Loucy (cell line): ENCODE measurements around the gene LBP.

Experiments
- H2AFZ ChIP-seq: fragments of 200-600 bp; sonication (generic); 2 replicates; pipeline ENCODE4 v1.6.0; 2016; ENCODE audit warnings: antibody characterized with exemption, mild to moderate bottlenecking, low read length, moderate library complexity
- H3F3A ChIP-seq: fragments of 200-600 bp; 2 replicates; pipeline ENCODE4 v1.6.0; 2016; ENCODE audit warnings: antibody characterized with exemption, low read depth, mild to moderate bottlenecking
- H3K27me3 ChIP-seq: fragments of 200-600 bp; sonication (generic); 2 replicates; pipeline ENCODE4 v1.6.1; 2014; ENCODE audit warnings: low read length, mild to moderate bottlenecking; ENCODE audit not compliant: insufficient read depth, poor library complexity, severe bottlenecking
- H3K36me3 ChIP-seq: fragments of 200-600 bp; sonication (generic); 2 replicates; pipeline ENCODE4 v1.6.1; 2016; ENCODE audit warnings: low read length; ENCODE audit not compliant: insufficient read depth
- H3K4me1 ChIP-seq: fragments of 200-600 bp; sonication (generic); 2 replicates; pipeline ENCODE4 v1.5.1; 2014; ENCODE audit warnings: low read length, mild to moderate bottlenecking; ENCODE audit not compliant: insufficient read depth, poor library complexity, severe bottlenecking
- H3K4me2 ChIP-seq: fragments of 200-600 bp; sonication (generic); 2 replicates; pipeline ENCODE4 v1.6.0; 2014; ENCODE audit warnings: antibody characterized with exemption, low read length, low read depth, mild to moderate bottlenecking; ENCODE audit not compliant: poor library complexity, severe bottlenecking
- H3K4me3 ChIP-seq: fragments of 200-600 bp; sonication (generic); 2 replicates; pipeline ENCODE4 v1.5.1; 2014; ENCODE audit warnings: low read length, mild to moderate bottlenecking, mixed read lengths; ENCODE audit not compliant: poor library complexity, severe bottlenecking
- H3K79me2 ChIP-seq: fragments of 200-600 bp; sonication (generic); 2 replicates; pipeline ENCODE4 v1.6.1; 2014; ENCODE audit warnings: low read length; ENCODE audit not compliant: insufficient read depth
- H3K9ac ChIP-seq: fragments of 200-600 bp; sonication (generic); 2 replicates; pipeline ENCODE4 v1.6.0; 2014; ENCODE audit warnings: mild to moderate bottlenecking, low read depth, low read length, moderate library complexity; ENCODE audit not compliant: poor library complexity, severe bottlenecking
- H3K9me2 ChIP-seq: fragments of 200-600 bp; sonication (generic); replicated peaks from 2 replicates; pipeline ENCODE4 v1.6.1; 2016; ENCODE audit warnings: low read depth, low read length, mixed read lengths
- H3K9me3 ChIP-seq: fragments of 200-600 bp; sonication (generic); 2 replicates; pipeline ENCODE4 v1.6.1; 2014; ENCODE audit warnings: mild to moderate bottlenecking, antibody characterized with exemption, low read length, low read depth; ENCODE audit not compliant: insufficient read depth
- H4K20me1 ChIP-seq: fragments of 200-600 bp; sonication (generic); 2 replicates; pipeline ENCODE4 v1.6.0; 2014; ENCODE audit warnings: antibody characterized with exemption, low read length, mild to moderate bottlenecking; ENCODE audit not compliant: insufficient read depth, poor library complexity, severe bottlenecking
- CTCF ChIP-seq: fragments of 200-600 bp; sonication (generic); conservative IDR thresholded peaks from 2 replicates; pipeline ENCODE4 v1.5.1; 2014; ENCODE audit warnings: mild to moderate bottlenecking, antibody characterized with exemption, low read length
- EZH2phosphoT487 ChIP-seq: fragments of 200-600 bp; IDR thresholded peaks from 2 replicates; pipeline ENCODE4 v1.6.1; 2018; ENCODE audit warnings: antibody characterized with exemption, mild to moderate bottlenecking, moderate library complexity, borderline replicate concordance

The LBP gene

GRCh38 chr20:38404016-38404415, 57.7 kb downstream of the LBP start:
- Histone ChIP-seq H3K9ac (no peak overlapping the region), H3K4me3 (no peak overlapping the region), H3K36me3 (no peaks in the 10 kb centered on the region), H3K79me2 (no peaks in the 10 kb centered on the region), H2AFZ (no peak overlapping the region), H4K20me1 (no peaks in the 10 kb centered on the region), H3K4me1 (no peaks in the 10 kb centered on the region), H3K27me3 (no peaks in the 10 kb centered on the region), H3K9me3 (no peaks in the 10 kb centered on the region), H3K4me2 (no peak overlapping the region), H3K9me2 (no peaks in the 10 kb centered on the region), H3F3A (no peaks in the 10 kb centered on the region)
- TF ChIP-seq CTCF (no peak), EZH2phosphoT487 (no peak)

GRCh38 chr20:38405132-38405531, 58.9 kb downstream of the LBP start:
- H3K4me2 ChIP-seq, result no peak overlapping the region
- no peak overlapping the region for H2AFZ ChIP-seq
- H3K9me3 ChIP-seq, result no peaks in the 10 kb centered on the region
- no peaks in the 10 kb centered on the region for H4K20me1 ChIP-seq
- H3K79me2 ChIP-seq, result no peaks in the 10 kb centered on the region
- no peaks in the 10 kb centered on the region for H3F3A ChIP-seq
- no peak for TF ChIP-seq EZH2phosphoT487
- no peak for TF ChIP-seq CTCF
- H3K9ac ChIP-seq, result no peak overlapping the region
- H3K27me3 ChIP-seq, result no peaks in the 10 kb centered on the region
- H3K36me3 ChIP-seq, result no peaks in the 10 kb centered on the region
- no peak overlapping the region for H3K4me3 ChIP-seq
- H3K4me1 ChIP-seq, result no peaks in the 10 kb centered on the region
- H3K9me2 ChIP-seq, result no peaks in the 10 kb centered on the region

GRCh38 chr20:38406476-38406875, 60.2 kb downstream of the LBP start:
- TF ChIP-seq EZH2phosphoT487 (no peak), CTCF (no peak)
- Histone ChIP-seq H3F3A (no peaks in the 10 kb centered on the region), H3K4me3 (no peak overlapping the region), H3K27me3 (no peaks in the 10 kb centered on the region), H3K9me3 (no peaks in the 10 kb centered on the region), H3K9me2 (no peaks in the 10 kb centered on the region), H3K79me2 (no peaks in the 10 kb centered on the region), H3K9ac (no peak overlapping the region), H3K36me3 (no peaks in the 10 kb centered on the region), H4K20me1 (no peaks in the 10 kb centered on the region), H3K4me2 (no peak overlapping the region), H3K4me1 (no peaks in the 10 kb centered on the region), H2AFZ (no peak overlapping the region)
